ENCODE results near the gene KCNAB1. TPM values are rescaled to one million over a fixed set of nuclear protein-coding genes. Genes with fewer than 3 reads are reported as not detected.
"Not testable (repeated sequence)": the region's sequence is repeated elsewhere in the genome, so short reads cannot be mapped to it uniquely, and the experiment has no call there.

The KCNAB1 gene
- total RNA-seq, 1 donor from 2014 or later: 3.9 TPM

GRCh38 chr3:156558389-156558788 is 438.0 kb downstream of the KCNAB1 start:
- no peaks in the 10 kb centered on the region for H3K27me3 ChIP-seq
- H3K9me3 ChIP-seq: no peaks in the 10 kb centered on the region
- H3K36me3 ChIP-seq: no peaks in the 10 kb centered on the region
- intact Hi-C loops (cut with DNase I): loop anchor here (10.0 kb wide), 1 partner anchor 576 kb away; no protein-coding TSS in a partner anchor
- no peak for DNase-seq (ENCODE audit: extremely low spot score in 2 of 2)
- peaks cover 12% of the 10 kb centered on the region for H3K4me1 ChIP-seq
- TF ChIP-seq POLR2A (IDR thresholded peaks at IDR 0.05) (no peak), POLR2AphosphoS5 (IDR thresholded peaks at IDR 0.05; ENCODE audit: insufficient read depth in 1 of 2, low read depth in 1 of 2) (no peak), CTCF (IDR thresholded peaks at IDR 0.05) (no peak)
- no peak overlapping the region for H3K4me3 ChIP-seq
- H3K27ac ChIP-seq: no peak overlapping the region

- Histone ChIP-seq H3K27me3 (no peaks in the 10 kb centered on the region), H3K36me3 (no peaks in the 10 kb centered on the region), H3K27ac (no peak overlapping the region), H3K4me1 (peaks cover 4% of the 10 kb centered on the region), H3K9me3 (no peaks in the 10 kb centered on the region), H3K4me3 (no peak overlapping the region)
- intact Hi-C loops (cut with DNase I): loop anchor here (10.0 kb wide), 1 partner anchor 575 kb away; no protein-coding TSS in a partner anchor
- no peak for TF ChIP-seq CTCF (IDR thresholded peaks at IDR 0.05)
- TF ChIP-seq POLR2A (IDR thresholded peaks at IDR 0.05): no peak
- no peak for TF ChIP-seq POLR2AphosphoS5 (IDR thresholded peaks at IDR 0.05; ENCODE audit: insufficient read depth in 1 of 2, low read depth in 1 of 2)
- DNase-seq (ENCODE audit: extremely low spot score in 2 of 2): no peak
These were observed 438.9 kb downstream of the KCNAB1 start for GRCh38 chr3:156559321-156559720.

GRCh38 chr3:156561533-156561932 is 441.2 kb downstream of the KCNAB1 start:
- no peak for TF ChIP-seq POLR2A (IDR thresholded peaks at IDR 0.05)
- TF ChIP-seq POLR2AphosphoS5 (IDR thresholded peaks at IDR 0.05; ENCODE audit: insufficient read depth in 1 of 2, low read depth in 1 of 2): no peak
- TF ChIP-seq CTCF (IDR thresholded peaks at IDR 0.05): no peak
- Histone ChIP-seq H3K4me1 (no peaks in the 10 kb centered on the region), H3K9me3 (no peaks in the 10 kb centered on the region), H3K27ac (no peak overlapping the region), H3K4me3 (no peak overlapping the region), H3K36me3 (no peaks in the 10 kb centered on the region), H3K27me3 (no peaks in the 10 kb centered on the region)
- DNase-seq (ENCODE audit: extremely low spot score in 2 of 2): no peak
- intact Hi-C loops (cut with DNase I): no loop called here

- H3K4me3 ChIP-seq; H3K27ac ChIP-seq; H3K9me3 ChIP-seq; intact Hi-C loops (cut with DNase I); H3K27me3 ChIP-seq; DNase-seq (ENCODE audit: extremely low spot score in 2 of 2); H3K36me3 ChIP-seq; H3K4me1 ChIP-seq: not testable (repeated sequence)
These were observed 442.1 kb downstream of the KCNAB1 start for GRCh38 chr3:156562486-156562885.

- intact Hi-C loops (cut with DNase I): no loop called here
- no peak for TF ChIP-seq POLR2A (IDR thresholded peaks at IDR 0.05)
- TF ChIP-seq POLR2AphosphoS5 (IDR thresholded peaks at IDR 0.05; ENCODE audit: insufficient read depth in 1 of 2, low read depth in 1 of 2): no peak
- TF ChIP-seq CTCF (IDR thresholded peaks at IDR 0.05): no peak
These were observed 443.7 kb downstream of the KCNAB1 start for GRCh38 chr3:156563900-156564682.

GRCh38 chr3:156569016-156569415 is 448.6 kb downstream of the KCNAB1 start:
- intact Hi-C loops (cut with DNase I); H3K27ac ChIP-seq; H3K4me1 ChIP-seq; H3K36me3 ChIP-seq; H3K27me3 ChIP-seq; H3K9me3 ChIP-seq; H3K4me3 ChIP-seq; DNase-seq (ENCODE audit: extremely low spot score in 2 of 2): not testable (repeated sequence)

More at GRCh38 chr3:156563900-156564682, 443.7 kb downstream of the KCNAB1 start:
- no peaks in the 10 kb centered on the region for H3K36me3 ChIP-seq
- no peak overlapping the region for H3K27ac ChIP-seq
- no peaks in the 10 kb centered on the region for H3K9me3 ChIP-seq
- DNase-seq (ENCODE audit: extremely low spot score in 2 of 2): no peak
- H3K4me3 ChIP-seq: no peak overlapping the region
- no peaks in the 10 kb centered on the region for H3K27me3 ChIP-seq
- no peaks in the 10 kb centered on the region for H3K4me1 ChIP-seq

GRCh38 chr3:156569881-156570280 is 449.5 kb downstream of the KCNAB1 start:
- DNase-seq (ENCODE audit: extremely low spot score in 2 of 2); H3K4me3 ChIP-seq; H3K4me1 ChIP-seq; H3K36me3 ChIP-seq; H3K27me3 ChIP-seq; H3K9me3 ChIP-seq; H3K27ac ChIP-seq; intact Hi-C loops (cut with DNase I): not testable (repeated sequence)
